ENCODE data around the gene NTSR1.

GRCh38 chr20:62755817-62756724 lies 47.4 kb downstream of the NTSR1 start:
- TF ChIP-seq CTCF (conservative IDR thresholded peaks at IDR 0.05; ENCODE audit: low read depth, low read length) (no peak), EZH2 (IDR thresholded peaks at IDR 0.05; ENCODE audit: low read length, unreplicated experiment) (no peak), EZH2phosphoT487 (IDR thresholded peaks at IDR 0.05; ENCODE audit: borderline replicate concordance, low read length) (no peak)
